ENCODE measurements around the gene ADAMTSL1.

- no peak for TF ChIP-seq CTCF (IDR thresholded peaks at IDR 0.05; ENCODE audit: extremely low read depth in 1 of 2, insufficient read depth in 1 of 2, low read depth in 1 of 2, low read length in 2 of 2)
- no peak for TF ChIP-seq EZH2 (IDR thresholded peaks at IDR 0.05; ENCODE audit: borderline replicate concordance, low read depth, low read length, severe bottlenecking)
- TF ChIP-seq POLR2AphosphoS5 (IDR thresholded peaks at IDR 0.05; ENCODE audit: insufficient read depth, low read depth, low read length) = no peak
- TF ChIP-seq MAX (IDR thresholded peaks at IDR 0.05; ENCODE audit: insufficient read depth, insufficient read length) = no peak
- TF ChIP-seq POLR2A (IDR thresholded peaks at IDR 0.05; ENCODE audit: low read depth, low read length) = no peak
- TF ChIP-seq JUN (IDR thresholded peaks at IDR 0.05; ENCODE audit: borderline replicate concordance, insufficient read depth, insufficient read length, low read depth) = no peak
- TF ChIP-seq GATA2 (IDR thresholded peaks at IDR 0.05; ENCODE audit: insufficient read depth, insufficient read length, low read depth, low read length) = no peak
- TF ChIP-seq FOS (IDR thresholded peaks at IDR 0.05; ENCODE audit: borderline replicate concordance, insufficient read depth, low read length) = no peak
These were observed 474.0 kb downstream of the ADAMTSL1 start for GRCh38 chr9:18947892-18948339.
